ENCODE measurements around the gene ESRRA.

ESRRA gene

DNA sequence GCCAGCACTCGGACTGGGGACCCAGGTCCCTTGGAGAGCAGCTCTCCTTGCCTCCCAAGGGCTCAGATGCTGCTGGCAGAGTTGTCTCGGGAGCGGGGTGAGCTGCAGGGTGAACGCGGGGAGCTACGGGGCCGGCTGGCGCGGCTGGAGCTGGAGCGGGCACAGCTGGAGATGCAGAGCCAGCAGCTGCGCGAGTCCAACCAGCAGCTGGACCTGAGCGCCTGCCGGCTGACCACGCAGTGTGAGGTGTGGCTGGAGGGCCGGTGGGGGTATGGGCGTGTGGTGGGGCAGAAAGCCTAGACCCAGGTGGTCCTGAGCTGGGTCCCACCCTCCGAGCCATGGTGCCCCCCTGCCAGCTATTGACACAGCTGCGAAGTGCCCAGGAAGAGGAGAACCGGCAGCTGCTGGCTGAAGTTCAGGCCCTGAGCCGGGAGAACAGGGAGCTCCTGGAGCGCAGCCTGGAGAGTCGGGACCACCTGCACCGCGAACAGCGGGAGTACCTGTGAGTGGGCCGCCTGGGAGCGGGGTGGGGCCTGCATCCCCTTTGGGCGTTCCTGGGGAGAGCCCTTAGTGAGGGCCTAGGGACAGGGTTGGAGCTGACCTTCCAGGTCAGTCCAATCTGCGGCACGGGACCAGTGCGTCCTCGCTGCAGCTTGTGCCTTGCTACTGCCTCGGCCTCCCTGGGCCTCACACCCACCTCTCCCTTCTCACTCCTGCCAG is 47.8 kb downstream of the ESRRA start:
- DNase-seq, result no peak

DNA sequence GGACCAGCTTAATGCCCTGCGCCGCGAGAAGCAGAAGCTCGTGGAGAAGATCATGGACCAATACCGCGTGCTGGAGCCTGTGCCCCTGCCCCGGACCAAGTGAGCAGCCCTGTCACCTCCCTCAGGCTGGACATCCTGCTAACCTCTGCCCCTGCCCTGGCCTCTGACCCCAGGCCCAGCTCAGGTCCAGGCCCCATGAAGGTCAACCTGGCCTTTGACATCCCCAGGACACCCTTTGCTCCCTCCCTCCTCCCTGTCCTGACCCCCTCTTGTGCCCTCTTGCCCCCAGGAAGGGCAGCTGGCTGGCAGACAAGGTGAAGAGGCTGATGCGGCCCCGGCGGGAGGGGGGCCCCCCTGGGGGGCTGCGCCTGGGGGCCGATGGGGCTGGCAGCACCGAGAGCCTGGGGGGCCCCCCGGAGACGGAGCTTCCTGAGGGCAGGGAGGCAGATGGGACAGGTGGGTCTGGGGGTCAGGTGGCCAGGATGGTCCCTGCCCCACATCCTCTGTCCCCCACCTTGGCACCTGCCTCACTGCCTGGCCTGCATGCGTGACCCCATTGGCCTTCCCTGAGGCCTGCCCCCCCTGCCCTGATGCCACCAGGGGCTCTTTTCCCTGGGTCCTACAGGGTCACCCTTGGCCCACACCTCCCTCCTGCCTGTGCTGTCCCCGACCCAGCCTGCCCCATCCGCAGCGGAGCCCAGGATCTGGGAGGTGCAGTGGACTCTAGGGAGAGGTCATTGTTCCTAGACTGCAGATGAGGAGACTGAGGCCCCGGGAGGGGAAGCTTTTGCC is 48.6 kb downstream of the ESRRA start:
- no peak for DNase-seq

DNA sequence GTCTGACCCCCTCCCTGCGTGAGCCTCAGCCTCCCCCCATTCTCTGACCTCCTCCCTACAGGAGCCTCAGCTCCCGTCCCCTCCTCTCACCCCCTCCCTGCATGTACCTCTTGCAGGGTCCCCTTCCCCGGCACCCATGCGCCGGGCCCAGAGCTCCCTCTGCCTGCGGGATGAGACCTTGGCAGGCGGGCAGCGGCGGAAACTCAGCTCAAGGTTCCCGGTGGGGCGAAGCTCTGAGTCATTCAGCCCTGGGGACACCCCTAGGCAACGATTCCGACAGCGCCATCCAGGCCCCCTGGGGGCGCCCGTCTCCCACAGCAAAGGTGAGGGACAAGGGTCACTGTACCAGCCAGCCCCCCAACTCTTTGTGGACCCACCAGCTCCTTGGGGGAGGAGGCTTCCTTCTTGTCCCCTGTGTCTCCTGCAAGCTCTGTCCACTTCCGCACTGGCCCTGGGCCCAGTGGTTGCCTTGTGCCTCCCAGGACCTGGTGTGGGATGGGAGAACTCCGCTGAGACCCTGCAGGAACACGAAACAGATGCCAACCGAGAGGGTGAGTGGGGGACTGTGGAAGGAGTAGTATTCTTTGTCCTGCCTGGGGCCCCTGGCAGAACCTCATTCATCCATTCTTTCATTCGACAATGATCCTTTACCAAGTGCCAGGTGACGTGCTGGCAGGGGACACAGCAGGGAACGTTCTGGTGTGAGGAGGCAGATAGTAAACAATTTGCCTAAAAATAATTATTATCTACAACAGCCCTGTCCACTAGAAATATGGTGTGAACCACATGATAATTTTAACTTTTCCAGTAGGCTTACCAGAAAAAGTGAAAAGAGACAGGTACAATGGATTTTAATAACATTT is 50.0 kb downstream of the ESRRA start:
- DNase-seq, result peak; percentile 51

DNA sequence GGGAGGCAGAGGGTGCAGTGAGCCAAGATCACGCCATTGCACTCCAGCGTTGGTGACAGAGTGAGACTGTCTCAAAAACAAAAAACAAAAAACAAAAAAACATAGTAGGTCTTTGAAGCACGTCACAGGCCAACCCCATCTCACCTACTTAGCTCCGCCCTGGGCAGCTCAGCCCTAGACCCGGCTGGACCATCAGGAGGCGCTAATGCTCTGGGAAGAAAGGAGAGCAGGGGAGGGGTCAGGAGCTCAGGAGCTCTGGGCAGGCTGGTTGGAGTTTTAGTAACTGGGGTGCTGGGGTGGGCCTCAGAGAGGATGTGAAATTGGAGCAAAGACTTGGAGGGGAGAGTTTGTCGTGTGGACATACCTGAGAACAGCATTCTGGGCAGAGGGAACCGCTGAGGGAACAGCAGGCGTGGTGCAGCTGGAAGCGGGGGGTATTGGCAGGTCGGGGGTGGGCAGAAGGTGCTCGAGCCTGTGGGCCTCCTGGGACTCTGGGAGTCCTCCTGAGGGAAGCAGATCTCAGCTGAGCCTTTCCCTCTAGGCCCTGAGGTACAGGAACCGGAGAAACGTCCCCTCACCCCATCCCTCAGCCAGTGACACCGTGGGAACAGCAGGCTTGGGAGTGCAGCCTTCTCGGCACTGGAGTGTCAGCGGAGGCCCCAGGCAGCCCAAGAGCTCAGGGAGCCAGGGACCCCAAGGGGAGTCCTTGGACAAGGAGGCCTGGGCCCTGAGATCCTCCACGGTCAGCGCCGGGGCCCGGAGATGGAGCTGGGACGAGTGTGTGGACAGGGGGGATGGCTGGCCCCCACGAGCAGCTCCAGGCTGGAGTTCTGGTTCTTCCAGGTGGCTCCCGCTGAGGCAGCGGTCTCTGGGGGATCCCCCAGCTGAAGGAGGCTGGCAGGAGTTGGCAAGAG is 51.4 kb downstream of the ESRRA start:
- no peak for DNase-seq

DNA sequence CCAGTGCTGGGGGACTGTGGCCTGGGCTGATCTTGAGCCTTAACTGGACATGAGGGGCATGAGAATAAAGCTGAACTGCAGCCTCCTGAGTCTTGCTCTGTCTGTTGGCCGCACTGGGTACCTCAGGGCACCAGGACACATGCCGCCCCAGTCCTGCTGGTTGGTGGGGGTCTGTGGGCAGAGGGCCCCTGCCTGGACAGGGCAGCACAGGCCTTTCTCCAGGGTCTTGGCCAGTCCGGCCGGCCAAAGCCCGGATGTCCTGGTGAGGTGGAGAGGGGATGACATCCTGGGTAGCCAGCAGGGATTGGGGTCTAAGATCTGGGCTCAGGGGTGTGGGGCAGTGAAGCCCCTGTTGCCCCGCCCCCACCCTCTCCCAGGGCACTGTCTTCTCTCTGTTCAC is 52.1 kb downstream of the ESRRA start:
- no peak for DNase-seq

DNA sequence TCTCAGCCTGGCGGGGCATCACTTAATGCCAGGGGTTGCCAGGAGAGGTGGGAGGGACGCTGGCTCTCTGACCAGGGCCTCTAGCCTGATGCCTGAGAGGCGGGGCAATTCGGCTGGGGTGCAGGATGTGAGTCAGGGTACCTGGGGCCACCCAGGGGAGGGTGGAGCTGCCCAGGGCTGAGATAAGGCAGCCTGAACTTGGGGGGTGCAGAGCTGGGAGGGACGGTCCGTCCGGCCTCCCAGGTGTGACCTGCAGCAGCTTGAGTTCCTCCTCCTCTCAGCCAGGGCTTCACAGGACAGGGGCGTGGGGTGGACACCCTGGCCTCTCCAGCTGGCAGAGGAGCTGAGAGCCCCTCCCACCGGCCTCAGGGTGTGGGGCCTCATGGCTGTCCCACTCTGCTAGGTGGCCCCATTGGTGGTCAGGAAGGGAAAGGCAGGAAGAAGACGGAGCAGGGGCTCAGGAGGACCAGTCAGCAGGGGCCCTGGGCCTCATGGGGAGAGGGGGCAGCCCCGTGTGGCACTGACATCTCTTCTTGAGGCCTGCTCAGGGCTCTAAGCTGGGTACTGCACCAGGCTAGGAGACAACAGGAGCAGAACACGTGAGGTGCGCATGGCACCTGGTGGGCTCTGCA is 52.7 kb downstream of the ESRRA start:
- DNase-seq, result no peak

DNA sequence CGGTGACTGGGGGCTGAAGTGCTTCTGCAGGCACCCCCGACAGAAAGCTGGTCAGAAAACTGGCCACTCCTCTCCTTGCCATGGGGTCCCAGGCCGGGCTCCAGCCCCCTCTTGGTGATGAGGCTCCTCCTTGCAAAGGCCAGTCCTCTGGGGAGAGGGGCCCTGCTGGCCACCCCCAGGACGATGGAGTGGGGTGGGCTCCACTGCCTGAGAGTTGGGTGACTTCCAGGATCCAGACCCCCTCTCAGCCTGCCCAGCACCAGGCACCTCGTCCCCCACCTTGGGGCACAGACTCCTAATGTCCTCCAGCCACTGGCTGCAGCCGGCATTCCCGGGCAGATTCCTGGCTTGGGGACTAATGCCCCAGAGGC is 53.2 kb downstream of the ESRRA start:
- no peak for DNase-seq

DNA sequence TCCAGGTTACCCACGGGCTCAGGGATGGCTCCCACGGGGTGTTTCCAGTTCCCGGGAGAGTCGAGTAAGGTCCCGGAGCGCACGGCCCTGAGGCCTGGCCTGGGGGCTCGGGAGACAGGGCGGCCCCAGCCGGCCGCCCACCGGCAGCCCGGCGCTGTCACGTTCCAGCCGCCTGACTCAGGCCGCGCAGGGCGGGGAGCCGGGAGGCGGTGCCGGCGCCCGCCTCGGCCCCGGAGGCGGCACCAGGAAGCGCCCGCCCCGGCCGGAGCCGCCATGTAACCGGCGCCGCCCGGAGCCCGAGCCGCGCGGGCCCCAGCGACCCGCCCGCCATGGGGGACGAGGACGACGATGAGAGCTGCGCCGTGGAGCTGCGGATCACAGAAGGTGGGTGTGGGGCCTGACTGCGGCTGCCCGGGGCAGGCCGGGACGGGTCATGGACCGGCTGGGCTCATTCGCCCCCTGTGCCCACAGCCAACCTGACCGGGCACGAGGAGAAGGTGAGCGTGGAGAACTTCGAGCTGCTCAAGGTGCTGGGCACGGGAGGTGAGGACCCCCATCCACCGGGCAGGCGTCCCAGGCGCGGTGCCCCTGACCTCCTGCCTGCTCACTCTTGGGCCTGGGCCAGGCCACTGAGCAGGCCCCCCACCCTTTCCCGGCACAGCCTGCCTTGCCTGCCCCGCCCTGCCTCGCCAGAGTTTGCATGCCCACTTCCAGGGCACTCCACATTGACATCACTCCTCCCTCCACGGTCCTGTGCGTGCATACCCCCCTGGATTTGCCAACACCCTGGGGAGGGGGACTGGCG is 53.8 kb downstream of the ESRRA start, which contains the start of gene RPS6KA4:
Gene RPS6KA4 (plus strand): TSS at position 256 of the 805 bp plus-strand sequence. CDS start 74 bp downstream, at position 330.
- no peak for DNase-seq

DNA sequence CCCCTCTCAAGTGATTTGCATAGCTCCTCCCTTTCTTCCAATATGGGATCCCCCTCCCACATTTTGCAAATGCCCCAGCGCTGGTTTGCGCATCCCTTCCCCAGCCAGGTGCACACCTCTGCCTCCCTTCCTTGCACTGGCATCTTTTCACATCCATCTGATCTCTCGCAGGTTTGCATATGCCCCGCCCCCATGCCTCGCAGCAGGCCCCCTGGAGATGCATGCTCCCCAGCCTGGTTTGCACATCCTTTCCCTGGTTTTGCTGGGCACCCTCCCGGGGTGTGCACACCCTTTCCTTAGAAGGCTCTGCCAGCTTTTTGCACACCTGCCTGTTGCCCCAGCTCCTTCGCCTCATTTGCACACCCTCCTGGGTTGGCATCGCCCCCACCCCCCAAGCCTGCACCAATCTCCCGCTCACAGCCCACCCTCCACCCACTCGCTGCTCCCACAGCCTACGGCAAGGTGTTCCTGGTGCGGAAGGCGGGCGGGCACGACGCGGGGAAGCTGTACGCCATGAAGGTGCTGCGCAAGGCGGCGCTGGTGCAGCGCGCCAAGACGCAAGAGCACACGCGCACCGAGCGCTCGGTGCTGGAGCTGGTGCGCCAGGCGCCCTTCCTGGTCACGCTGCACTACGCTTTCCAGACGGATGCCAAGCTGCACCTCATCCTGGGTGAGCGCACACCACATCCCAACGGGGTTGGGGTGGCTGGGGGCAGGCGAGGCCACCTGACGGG is 54.6 kb downstream of the ESRRA start:
- DNase-seq, result no peak

DNA sequence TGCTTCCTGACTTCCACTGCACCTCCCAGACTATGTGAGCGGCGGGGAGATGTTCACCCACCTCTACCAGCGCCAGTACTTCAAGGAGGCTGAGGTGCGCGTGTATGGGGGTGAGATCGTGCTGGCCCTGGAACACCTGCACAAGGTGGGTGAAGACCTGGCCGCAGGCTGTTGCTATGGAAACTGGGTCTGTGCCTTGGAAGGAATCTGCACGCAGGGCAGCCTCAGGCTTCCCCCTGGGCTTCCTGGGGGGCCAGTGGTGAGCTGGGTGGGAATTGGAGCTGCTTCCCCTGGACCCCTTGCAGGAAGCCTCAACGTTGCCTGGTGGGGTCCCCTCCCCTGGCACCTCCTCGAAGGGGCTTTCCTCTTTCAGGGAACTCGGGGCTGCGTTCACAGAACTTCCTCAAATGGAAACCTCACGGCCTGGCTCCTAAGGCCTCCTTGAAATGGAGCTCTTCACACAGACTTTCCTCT is 55.2 kb downstream of the ESRRA start:
- no peak for DNase-seq

DNA sequence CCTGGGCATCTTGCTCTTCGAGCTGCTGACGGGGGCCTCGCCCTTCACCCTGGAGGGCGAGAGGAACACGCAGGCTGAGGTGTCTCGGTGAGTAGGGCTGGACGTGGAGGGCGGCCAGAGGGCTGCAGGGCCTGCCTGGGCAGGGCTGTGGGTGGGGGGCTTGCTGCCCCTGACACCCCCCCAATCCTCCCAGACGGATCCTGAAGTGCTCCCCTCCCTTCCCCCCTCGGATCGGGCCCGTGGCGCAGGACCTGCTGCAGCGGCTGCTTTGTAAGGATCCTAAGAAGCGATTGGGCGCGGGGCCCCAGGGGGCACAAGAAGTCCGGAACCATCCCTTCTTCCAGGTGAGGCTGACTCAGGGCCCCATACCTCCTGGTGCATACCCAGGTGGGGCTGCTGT is 56.3 kb downstream of the ESRRA start:
- DNase-seq, result no peak

DNA sequence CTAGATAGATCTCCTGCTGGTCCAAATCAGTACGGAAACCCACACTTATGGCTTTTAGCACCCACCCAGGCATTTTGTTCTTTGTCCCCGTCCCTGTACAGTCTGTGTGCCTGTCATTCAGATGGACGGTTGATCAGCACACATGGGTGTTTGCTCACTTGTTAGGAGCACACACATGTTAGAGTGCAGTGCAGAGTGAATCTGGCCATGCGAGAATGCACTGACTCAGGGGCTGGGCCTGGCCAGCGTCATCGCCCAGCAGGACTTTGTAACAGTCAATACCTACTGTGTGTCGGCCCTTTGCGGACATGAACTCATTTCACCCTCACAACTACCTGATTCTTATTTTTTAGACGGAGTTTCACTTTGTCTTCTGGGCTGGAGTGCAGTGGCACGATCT is 57.0 kb downstream of the ESRRA start:
- DNase-seq, result no peak

DNA sequence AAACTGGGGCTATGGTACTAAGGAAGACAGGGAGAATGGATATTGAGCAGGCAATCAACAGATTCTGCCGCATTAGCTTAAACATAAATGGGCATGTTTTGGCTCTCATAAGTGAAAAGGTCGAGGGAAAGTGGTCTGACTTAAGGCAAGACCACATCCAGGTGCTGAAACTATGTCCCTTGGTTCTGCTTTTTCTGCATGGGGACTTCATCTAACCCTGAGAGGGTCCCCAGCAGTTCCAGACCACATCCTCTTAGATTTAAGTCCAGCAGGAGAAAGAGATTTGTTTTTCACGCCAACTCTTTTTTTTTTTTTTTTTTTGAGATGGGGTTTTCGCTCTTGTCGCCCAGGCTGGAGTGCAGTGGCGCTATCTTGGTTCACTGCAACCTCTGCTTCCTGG is 59.1 kb downstream of the ESRRA start:
- DNase-seq, result no peak

DNA sequence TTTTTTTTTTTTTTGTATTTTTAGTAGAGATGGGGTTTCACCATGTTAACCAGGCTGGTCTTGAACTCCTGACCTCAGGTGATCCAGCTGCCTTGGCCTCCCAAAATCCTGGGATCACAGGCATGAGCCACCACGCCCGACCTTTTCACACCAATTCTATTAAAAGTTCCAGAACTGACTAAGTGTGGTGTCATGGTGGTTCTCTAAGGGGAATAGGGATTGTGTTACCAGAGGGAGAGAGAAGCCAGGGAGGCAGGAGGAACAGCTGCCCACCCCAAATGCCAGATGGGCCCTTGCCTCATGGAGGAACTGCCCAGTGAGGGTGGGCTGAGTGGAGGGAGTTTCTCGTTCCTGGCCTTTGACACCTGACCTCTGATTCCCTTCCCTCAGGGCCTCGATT is 59.6 kb downstream of the ESRRA start:
- no peak for DNase-seq
